Stimulated activated CD4-positive, alpha-beta T cell treated with anti-CD3 and anti-CD28 coated beads, TNF-alpha, amount 100 ng/mL, for 1 hour (primary cell): ENCODE results near the gene TPRA1.

ENCODE experiments used
- DNase-seq, 3 donors: peaks; one replicate each; pipeline ENCODE4 v3.0.0-alpha.2; 2020; ENCODE audit warnings: low read depth in 3 of 3, low spot score in 1 of 3

Gene TPRA1

DNA sequence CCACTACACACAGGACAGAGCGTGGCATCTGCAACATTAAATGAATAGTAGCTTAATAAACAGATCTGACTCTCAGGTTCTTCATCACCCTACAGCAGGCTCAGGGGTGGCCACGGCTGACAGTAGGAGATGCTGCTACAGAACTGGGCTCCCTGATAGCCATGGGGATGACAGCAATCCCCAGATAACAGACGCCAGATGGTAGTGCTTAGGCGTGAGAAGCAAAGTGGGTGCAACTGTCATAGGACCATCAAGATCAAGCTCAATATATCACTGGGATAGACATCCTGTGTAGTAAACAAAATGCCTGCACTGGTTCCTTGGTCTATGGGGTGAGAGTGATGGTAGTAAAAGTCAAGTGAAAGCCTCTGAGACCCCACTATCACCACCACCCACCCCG is 2.6 kb upstream of the TPRA1 start:
- DNase-seq, result no peak

DNA sequence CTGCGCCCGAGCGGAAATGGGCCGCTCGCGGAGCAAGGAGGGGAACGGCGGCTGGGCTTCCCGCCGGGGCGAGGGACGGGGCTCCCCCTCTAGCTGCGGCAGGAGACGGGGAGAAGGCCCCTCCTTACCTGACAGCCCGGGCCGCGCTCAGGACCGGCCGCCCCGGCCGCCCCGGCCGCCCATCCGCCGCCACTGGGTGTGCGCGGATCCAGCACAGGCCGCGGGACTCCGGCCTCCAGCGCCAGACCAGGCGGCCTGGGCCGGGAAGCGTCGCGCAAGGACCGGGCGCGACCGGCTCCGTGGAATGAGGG is 296 bp downstream of the TPRA1 start:
- DNase-seq, result peak in 1 of 3 donors; percentile 18

DNA sequence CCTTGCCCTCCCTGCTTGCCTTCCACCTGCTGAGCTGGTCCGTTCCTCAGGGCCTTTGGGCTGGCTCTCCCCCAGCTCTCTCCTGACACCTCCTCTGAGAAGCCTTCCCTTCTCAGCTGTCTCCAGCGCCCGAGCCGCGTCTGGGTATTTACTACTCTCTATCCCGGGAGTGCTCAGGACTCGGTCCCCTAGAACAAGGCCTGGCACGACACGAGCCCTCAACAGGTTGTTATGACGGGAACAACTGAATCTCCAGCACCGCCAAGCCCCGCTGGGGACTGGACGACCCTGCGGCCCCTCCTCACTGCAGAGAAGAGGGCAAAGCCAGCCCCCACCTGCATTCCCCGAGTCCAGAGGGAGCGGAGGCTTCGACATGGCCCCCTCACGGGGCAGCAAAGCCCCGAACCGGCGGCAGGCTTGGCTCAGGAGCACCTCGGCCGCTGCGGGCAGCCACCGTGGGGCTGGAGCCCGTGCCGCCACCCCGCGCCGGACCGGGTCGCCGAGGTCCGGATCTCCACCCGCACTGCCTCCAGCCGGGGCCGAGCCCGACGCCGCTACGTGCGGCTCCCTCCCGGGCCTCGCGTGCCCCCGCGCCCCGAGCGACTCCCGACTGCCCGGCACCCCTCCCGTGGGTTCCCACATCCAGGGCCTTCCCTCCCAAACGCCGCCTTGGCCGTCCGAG is 792 bp downstream of the TPRA1 start:
- DNase-seq, result no peak

DNA sequence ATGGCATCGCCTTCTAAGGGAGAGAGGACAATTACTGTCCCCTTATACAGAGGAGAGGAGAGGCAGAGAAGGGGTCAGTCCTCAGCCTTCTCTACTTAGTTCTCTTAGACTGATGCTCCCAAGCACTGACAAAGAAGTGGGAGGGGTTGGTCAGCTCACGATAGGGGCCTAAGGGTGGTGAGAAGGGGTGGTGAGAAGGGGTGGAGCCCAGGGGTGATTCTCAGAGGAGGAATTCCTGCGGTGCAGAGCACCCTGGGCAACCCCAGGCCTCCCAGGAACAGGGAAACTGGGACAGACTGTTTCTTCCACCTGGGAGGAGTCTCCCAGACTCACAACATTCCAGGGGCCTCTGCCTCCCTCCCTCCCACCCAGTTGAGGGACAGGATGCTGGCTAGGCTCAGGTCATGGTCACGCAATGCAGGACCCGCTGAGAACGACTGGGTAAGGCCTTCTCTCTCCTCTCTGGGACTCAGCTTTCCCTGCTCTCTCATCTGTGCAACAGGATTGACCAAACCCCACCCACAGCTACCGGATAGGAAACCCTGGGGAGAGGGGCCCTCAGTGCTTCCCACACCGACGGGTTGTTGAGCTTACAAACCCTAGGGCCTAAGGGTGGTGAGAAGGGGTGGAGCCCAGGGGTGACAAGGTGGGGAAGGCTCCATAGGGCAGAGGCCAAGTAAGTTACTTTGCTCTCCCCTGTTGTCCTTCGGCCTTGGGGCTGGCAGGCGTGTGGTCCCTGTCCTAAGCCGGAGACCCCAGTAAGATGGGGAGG is 1.5 kb downstream of the TPRA1 start:
- no peak for DNase-seq

DNA sequence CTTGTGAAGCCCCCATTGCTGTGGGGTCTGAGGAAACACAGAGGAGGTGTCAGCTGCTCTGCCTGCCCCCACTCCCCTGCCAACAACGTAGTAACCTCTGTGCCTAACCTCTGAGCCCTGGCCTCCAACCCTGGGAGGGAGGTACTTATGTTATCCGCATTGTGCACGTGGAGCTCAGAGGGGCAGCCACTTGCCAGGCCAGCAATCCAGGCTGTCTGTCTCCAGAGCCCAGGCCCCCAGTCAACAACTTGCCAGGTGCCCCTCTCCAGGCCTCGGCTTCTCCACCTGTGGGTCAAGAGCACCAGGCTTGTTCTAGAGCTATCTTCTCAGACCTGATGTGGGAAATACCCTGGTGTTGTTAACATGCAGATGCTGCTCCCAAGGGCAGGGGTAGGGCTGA is 2.7 kb downstream of the TPRA1 start:
- no peak for DNase-seq

DNA sequence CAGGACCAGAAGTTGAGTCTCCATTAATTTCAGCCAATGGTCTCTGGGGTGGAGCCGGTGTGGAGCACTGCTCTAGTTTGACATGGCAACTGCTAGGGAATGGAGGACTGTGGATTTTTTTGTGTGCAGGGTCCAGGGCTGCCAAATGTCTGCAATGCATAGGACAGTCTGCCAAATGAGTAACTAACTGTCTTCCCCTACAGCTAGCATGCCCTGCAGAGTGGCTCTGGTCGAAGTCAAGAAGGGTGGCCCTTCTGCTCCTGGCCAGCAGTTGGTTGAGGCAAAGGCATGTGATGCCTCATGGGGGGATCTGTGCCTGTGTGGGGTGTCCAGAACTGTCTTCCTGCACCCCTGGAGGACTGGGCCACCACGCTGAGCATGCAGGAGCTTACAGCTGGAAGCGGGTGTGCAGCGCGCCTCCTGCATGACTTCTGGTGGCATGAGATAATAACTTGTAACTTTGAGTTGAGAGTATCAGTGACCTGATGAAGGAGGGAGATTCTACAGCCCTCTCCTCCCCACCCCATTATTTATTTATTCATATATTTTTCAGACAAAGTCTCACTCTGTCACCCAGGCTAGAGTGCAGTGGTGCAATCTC is 4.6 kb downstream of the TPRA1 start:
- DNase-seq, result no peak

DNA sequence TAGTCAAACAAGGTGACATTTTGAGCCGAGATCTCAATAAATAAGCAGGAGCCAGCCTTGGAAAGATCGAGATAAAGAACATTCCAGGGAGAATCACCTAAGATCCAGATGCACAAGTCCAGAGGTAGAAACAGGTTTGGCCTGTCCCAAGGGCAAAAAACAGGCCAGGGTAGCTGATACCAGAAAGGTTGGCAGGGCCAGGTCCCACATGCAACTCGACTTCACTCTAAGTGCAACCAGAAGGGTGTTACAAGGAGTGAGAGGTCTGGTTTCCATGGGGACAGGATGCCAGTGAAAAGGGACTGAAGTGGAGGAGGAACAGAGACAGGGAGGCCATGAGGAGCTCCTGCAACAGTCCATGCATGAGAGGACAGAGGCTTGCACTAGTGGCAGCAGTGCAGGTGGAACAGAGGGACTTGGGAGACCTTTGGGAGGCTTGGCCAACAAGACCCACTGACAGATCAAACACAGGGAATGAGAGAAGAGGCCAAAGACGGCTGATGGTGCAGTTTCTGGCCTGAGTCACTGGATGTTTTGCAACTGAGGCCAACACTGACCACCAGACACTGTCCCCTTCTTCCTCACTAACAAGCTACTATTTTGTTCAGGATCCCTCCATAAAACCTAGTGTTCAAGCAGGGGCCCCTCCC is 5.2 kb downstream of the TPRA1 start:
- DNase-seq, result no peak

DNA sequence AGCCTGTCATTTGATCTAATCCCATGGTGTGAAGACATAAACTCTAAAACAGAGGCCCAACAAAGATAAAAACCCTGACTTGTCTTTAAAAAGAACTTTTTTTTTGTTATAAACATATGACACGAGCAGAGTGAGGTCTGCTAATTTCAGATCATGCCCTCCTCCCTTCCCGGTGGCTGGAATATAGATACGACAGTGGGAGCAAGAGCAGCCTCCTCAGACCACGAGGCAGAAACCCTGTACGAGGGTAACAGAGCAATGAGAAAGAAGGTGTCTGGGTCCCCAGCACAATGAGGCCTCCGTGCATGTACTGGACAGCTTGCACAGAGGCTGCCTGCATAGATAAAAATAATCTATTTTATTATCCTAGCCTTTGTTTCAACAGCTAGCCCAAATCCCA is 5.8 kb downstream of the TPRA1 start:
- no peak for DNase-seq

DNA sequence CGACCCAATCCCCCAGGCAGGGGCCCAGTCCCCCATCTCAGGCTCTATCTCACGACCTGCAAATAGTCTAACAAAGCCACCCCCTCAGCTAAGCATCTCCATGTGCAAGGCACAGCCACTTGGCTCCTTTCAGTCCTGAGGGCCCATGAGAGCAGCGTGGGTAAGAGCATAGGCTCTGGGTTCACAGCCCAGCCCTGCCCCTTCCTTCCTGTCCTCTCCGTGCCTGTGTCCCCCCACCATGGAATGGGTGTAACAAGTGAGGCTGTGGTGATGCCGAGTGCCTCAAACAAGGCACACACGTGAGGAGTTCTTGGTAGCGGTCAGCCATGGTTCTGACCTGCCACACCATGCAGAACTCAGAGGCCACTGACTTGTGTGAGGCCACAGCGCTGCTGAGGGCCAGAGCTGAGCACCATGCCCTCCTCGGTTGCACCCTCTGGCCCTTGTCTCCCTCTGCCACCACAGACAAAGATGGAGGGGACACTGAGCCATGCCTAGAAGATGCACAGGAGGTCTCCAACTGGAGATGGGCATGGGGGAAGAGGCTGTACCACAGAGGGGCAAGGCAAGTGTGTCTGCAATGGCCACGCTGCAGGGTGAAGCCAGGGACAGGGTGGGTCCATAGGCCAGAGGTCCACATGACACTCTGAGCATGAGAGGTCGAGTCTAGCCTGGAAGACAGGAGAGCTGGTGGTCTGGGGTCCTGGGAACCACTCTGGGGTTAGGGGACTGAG is 10.0 kb downstream of the TPRA1 start:
- no peak for DNase-seq

DNA sequence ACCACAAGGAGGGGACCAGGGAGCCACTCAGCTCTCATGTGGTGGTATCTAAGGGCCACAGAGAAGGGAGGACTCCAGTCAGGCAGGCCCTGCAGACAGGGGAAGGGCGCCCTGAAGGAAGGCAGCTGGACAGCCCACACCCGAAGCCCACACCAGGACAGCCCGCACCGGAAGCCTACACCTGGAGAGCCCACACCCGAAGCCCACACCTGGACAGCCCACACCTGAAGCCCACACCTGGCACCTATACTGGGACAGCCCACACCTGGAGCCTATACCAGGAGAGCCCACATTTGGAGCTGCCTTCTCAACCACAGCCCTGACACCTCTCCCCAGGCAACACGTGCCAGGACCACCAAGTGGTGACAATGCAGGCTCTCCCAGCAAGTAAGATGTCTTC is 11.7 kb downstream of the TPRA1 start:
- no peak for DNase-seq

DNA sequence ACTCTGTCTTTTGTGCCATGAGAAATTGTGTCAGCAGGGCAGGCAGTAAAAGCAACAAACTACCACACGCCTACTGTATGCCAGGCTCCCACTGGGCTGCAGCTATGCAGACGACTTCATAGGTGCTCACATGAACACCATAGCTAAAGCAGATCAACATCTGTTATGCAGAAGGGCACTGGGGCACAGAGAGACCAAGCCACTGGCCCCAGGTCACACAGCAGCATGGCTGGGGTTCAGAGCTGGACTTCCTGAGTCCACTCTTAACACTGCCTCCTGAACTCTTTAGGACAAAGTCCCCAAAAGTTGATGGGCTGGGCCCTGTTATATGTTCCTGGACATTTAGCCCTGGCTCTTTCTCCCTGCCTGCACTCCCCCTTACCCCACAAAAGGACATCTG is 12.4 kb downstream of the TPRA1 start:
- no peak for DNase-seq

DNA sequence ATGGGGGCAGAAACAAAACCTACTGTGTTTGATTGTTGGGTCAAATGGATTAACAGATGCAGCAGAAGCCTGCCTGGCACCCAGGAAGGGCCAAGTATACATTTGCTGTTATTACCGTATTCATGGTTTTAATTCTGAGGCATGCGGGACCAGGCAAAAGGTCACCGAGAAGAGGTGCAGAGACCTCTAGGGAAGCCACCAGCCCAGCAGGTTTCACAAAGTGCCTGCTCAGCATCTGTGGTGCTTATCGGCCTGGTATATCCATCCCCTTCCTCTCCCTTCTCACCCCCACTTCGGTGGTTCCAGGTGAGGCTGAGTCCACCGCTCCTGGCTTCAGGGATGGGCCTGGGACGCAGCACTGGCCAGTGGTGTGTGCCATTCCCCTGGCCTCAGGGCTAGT is 13.1 kb downstream of the TPRA1 start:
- no peak for DNase-seq

DNA sequence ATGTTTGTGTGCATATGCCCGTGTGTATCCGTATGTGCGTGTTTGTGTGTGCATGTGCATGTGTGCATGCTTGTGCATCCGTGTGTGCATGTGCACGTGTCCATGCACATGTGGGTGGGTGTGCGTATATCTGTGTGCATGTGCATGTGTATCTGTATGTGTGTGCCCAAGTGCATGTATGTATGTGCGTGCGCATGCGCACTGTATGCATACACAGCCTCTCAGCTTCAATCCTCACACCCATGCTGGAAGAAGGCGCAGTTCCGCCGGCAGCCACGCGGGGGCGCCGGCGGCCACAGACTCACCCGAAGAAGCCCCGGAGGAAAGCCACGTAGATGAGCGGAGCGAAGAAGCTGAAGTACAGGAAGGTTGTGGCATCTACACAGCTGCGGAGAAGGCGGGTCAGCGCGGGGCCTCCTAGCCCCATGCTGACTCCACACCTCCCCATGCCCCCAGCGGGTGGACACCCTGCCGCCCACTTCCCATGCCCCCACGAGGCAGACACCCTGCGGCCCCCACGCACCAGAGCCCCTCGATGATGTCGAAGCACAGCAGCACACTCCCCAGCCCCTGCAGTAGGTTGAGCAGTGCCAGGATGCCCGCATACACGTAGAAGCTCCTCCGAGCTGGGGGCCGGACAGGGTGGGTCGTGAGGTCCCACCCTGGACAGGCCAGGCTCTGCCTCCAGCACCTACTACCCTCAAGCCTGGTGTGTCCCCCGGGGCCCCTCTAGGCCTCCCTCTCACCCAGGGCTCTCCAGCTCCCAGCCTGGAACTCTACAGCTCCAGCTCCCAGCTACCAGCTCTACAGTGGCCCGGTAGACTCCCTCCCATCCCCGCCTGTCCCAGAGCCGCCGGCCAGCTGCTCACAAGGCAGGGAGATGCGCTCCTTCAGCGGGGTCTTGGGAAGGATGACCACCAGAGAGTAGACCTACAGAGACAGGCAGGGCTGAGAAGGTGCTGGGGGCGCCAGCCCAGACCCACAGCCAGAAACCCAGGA is 15.4 kb downstream of the TPRA1 start:
- DNase-seq, result peak; percentile 65 to 80 (median 75)

DNA sequence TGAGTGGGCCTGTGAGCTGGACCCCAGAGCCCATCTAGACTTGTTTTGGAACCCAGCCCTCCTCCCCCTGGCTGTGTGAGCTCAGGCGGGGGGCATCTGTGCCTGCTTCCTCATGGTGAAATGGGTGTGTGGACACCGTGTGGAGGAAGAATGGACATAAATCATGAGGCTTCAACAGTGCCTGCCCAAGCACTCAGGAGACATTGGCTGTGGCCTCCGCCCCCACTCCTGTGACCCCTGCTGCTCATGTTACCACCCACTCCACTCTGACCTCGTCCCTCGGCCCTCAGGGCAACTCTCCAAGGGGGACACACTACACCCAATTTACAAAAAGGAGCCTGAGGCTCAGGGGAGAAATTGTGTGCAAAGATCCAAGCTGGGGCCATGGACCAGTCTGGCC is 16.6 kb downstream of the TPRA1 start:
- DNase-seq, result no peak

DNA sequence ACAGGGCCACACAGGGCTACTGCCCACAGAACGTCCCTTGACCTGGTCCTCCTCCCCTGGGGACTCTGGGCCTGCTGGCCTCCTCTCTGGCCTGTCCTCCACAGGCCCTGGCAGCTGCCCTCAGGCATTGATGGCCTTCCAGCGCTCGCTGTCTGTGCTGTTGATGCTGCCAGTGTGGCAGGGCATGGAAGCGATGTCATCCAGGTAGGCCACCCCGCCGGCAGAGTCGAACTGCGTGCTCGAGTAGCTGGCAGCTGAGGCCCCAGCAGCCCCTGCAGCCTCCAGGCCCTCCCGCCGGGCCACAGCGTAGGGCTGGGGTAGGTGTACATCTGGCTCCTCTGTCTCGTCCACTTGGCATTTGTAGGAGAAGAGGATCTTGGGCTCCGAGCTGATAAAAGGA is 17.1 kb downstream of the TPRA1 start:
- no peak for DNase-seq

DNA sequence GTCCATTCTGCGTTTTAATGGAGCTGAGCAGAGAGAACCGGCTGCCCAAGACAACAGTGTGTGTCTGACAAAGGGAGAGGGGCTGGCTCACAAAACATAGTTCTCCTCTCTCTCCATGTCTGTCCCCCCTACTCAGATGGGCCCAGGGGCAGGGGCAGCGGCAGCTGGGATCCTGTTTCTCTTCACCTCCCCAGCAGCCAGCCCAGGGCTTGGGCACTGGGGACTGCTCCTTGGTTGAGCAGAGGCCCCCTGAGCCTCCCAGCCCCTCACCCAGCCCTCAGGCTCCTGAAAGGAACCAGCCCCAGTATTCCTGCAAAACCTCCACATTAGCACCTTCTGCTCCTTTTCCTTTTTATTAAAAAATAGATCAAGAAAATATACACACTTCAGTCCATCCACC is 17.8 kb downstream of the TPRA1 start:
- no peak for DNase-seq

DNA sequence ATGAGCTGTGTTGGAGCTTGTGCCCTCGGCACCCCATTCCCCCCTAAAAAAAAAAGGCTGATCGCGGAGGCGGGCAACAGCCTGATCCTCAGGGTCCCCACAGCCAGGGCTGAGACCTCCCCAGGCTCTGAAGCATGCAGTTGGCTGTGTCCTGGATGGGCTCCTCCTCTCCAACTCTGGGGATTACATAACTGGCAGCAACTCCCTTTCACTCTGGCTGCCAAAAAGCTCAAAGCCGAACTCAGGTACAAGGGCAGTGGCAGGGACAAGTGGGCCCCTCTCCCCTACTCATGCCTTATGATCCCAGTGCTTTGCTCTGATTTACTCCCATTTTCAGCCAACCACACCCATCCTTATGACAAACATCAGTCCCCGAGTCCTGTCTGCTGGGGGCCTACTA is 18.3 kb downstream of the TPRA1 start:
- no peak for DNase-seq

DNA sequence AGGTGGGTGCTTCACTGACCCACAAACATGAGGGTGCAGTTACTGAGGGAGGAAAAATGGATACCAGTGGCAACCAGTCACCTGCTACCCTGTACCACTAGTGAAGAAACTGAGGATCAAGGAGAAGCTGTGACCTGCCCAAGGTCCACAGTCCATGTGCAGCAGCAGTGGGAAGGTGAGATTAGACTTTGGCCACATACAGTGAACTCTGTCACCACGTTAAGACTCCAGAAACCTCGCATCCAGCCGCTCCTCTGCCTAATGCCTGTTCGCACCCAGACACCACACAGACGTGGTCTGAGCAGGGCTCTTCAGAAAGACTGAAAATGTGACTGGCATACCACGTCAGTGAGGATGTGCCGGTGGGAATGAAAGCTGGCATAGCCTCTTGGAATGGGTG is 20.0 kb downstream of the TPRA1 start:
- no peak for DNase-seq

DNA sequence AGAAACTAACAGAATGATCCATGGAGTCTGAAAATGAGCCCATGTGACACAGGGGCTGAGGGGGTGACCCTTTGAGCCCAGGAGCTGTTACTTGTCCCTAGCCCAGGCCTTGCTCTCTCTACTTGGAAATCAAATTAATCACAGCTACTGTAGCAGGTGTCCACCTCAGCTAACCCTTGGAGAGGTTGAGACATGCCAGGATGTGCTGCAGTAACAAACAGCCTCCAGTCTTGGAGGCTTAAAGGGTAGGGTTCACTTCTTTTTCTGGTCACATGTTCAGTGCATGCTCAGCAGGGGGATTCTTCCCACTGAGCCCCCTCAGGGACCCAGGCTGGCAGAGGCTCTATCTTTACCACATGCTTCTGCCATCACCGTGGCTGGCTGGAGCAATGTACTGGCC is 21.4 kb downstream of the TPRA1 start:
- no peak for DNase-seq

DNA sequence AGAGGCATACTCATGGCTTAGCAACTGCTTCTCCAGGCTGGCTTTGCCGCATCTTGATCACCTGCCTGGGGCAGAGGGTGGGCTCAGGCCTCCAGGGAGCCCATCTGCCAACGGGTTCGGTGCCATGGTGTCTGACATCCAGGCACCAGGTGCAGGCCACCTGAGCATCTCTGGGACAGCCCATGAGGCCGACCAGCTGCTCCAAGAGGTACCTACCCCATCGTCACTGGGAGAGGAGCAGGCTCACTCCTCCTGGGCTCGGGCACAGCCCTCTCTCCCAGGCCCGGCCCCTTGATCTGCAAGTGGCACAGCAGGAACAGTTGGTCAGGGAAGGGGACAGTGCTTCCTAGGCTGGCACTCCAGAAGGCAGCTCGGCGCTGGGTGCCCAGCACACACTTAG is 21.9 kb downstream of the TPRA1 start:
- DNase-seq, result no peak
